GM21786 (cell line): Measurements from ENCODE around the gene NAALADL2.

ENCODE experiments used
- ATAC-seq: cut with Tn5 transposase; IDR thresholded peaks from one replicate; pipeline ENCODE4 v1.9.1; 2021; ENCODE audit not compliant: unreplicated experiment

The NAALADL2 gene

DNA sequence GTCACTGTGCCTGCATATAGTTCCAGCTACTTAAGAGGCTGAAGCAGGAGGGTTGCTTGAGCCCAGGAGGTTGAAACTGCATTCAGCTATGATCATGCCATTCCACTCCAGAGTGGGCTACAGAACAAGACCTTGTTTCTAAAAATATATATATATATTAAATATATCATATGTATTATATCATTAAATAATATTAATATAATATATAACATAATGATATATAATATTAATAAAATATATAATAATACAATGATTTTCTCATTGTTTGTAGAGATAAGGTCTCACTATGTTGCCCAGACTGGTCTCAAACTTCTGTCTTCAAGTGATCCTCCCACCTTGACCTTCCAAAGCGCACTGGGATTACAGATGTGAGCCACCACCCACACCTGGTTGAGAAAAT is 101.8 kb downstream of the NAALADL2 start:
- ATAC-seq = no peak

DNA sequence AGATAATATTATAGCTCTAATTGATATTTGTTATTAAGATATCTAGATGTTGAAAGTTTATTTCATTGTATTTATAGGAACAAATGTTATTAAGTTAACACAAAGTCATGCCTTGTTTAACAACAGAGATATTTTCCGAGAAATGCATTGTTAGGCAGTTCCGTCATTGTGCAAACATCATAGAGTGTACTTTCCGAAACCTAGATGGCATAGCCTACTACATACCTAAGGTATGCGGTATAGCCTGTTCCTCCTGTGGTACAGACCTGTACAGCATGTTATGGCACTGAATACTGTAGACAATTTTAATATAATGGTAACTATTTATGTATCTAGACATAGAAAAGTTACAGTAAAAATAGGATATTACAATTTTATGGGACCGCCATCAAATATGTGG is 114.3 kb downstream of the NAALADL2 start:
- no peak for ATAC-seq

DNA sequence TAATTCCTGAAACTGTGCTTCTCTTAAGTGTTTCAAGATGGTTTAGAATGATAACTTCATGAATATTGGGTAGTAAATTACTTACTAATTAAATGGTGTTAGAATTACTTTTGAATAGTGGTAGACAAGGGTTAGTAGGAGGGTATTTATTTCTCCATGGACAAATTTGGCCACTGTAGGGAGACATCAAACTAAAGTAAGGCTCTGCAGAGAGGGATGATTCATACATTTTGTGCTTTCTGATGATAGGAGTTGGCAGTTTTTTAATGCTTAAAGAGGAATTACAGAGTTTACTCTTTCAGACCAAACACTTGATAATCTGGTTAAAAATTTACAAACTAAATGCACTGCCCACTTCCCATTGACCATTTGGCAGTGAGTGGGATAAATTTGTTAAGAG is 127.6 kb downstream of the NAALADL2 start:
- ATAC-seq = no peak

DNA sequence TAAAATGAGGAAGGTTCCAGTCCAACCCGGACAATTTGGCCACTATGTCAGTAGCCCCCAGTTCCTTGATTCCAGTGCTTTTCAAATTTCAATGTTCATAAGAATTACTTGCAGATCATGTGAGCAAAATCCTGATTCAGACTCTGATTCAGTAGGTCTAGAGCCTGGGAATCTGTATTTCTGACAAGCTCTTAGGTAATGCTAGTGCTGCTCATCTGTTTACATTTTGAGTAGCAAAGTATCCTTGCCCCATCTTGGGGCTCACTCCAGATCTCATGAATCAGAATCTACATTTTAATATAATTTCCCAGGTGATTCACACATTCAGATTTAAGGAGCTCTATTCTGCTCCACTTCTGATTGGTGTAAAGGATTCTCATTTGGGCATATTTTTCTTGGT is 142.0 kb downstream of the NAALADL2 start:
- no peak for ATAC-seq

DNA sequence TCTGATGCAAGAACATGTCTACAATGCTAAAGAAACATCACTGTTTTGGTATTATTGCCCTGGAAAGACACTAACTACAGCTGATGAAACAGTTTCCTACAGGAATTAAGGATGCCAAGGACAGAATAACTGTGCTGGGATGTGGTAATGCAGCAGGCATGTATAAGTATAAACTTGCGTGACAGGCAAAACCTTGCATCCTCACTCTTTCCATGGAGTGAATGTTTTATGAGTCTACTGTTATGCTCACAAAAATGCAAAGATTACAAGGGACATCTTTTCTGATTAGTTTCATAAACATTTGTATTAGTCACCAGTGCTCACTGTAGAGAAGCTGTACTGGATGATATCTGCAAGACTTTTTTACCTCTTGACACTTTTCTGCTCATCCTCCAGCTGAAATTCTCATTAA is 143.6 kb downstream of the NAALADL2 start:
- no peak for ATAC-seq

DNA sequence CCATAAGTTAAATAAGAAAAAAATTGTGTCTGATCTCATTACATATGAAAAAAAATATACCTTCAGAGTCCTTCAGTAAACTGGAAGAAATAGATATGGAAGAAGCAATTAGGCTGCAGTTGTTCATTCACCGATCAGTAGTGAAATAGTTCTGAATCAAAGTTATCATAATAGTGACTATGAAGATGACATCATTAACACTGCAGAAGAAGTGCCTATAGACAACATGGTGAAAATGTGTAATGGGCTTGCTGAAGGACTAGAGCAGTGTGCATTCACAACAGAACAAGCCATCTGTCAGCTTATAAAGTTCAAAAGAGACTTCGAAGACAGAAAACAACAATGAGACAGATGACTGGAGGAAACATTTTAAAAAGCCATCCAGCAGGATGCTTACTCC is 144.5 kb downstream of the NAALADL2 start:
- ATAC-seq = no peak

DNA sequence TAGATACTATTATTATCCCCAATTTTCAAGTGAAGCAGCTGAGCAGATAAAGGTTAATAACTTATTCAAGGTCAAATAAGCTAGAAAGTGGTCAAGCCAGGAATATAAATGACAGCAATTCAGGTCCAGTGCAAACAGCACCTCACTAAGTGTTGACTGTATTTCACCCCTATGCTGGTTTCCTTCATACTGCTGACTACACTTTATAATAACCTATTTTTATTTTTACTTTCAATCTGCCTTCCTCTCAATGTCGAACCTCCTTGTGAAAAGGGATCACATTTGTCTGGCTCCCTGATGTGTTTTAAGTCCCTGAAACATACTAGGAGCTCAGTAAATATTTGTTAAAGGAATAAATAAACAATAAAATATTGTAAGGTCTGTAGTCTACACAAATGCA is 146.1 kb downstream of the NAALADL2 start:
- no peak for ATAC-seq

DNA sequence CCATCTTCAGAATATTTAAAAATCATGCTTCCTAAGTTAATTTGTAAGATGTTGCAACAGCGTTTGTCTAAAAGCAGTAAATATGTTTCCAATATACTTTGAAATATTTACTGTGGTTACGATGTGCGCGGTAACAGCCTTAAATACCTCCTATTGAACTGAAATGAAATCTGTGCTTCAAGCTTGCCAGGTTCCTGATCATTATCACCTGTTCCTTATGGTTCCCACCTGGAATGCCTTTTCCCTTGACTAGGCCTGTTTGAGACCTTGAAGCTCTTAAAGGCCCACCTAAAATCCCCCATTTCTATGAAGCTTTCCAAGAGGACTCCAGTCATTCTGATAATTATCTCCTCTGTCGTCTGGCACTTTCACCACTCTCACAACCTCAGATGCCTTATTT is 146.7 kb downstream of the NAALADL2 start:
- ATAC-seq = no peak

DNA sequence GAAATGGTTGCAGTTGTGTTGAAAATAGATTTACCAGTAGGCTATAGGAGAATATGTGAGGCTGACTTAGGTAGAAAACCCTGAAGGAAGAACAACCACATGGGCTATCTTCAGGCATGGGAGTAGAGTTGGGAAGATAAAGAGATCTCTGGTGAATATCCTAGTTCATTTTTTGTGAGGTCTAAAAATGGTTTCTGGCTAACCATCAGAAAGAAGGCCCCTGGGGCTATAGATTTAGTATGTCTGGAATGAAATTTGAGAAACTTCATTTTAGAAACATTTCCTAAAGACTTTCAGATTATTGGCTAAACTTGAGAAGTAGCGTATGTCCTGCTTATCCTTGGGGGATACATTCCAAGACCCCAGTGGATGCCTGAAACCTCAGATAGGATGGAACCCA is 148.2 kb downstream of the NAALADL2 start:
- ATAC-seq = no peak

DNA sequence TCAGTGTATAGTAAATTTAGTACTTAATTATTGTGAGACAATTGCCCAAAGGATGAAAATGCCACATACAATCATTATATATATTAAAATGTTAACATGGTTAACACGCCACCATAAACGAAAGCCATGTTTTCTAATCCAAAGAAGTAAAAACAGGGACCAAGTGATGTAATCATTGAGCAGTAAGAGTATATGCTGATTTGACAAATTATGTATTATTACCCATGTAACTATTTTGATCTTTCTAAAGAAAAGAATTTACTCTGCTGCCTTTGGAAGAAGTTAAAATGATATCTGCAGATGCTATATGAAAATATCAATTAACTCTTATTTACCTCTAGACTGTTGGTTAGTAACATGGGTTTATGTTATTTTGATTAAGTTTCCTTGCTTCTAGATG is 150.2 kb downstream of the NAALADL2 start:
- no peak for ATAC-seq

DNA sequence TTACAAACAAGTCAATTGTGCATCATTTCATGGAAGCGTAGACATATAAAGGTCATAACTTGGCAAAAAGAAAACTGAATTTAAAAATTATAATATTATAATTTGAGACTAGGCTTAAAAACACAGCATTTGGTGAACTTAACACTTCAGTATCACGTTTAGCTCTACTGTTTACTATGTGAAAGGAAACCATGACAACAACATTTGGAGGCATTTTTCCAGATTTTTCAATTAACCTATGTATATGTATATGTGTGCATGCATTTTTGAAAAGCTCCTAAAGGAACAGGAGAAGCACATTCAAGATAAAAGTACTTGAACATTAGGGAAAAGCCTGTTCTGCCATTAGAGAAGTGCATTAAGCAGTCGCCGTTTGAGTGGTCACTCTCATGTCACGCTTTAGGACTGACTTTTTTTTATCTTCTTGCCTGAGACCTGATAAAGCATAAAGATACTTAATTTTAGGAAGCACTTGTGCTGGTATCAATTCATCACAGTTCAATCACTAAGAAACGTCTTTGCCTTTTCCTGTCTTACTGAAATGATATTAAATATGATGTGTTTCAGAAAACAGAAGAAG is 156.0 kb downstream of the NAALADL2 start:
- no peak for ATAC-seq

DNA sequence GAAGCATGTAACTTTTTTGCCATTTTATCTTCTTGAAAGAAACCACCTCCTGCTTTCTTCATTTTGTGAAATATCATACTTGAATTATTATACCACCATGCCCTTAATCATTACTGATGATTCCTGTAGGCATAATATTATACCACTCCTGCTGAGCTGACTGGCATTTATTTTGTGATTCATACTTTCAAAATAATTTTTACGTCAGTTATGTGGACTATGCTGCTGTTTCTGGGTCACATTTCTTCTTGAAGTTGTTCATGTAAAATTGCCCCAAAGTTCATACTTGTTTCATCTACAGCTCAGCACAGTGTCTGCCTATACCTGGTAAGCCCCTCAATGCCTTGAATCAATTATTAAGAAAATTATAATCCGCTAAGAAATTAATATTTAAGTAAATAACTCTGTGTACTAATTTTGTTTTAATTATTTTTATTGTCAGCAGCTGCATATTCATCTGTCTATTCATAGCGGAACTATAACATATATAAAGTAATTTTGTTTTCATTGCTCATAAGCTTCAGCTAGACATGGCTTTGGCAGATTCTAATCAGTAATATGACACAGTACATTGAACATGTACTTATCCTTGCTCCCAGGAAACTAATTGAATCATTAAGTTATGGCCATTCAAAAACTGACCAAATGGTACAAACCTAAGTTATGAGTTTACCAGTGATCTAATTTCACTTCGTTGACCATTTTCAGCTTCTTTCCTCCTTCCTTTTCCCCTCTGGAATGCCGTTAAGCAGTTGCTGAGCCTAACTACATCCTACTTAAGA is 160.0 kb downstream of the NAALADL2 start:
- ATAC-seq = no peak

DNA sequence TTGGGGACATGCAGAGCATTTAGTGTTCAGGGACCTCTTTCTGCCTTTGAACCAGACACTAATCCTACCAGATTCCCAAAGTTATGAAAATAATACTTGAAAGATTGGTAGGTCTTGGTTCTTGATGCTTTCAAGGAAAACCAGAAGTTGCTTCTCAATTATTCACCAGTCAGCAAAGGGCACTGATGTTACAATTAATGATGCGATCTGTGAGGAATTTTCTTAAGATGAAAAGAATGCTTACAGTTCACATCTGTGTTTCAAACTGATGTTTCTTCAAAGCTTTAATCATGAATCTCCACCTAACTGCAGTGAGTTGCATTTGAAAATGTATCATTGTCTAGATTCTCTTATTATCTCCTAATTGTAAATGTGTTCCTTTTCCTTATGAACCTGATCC is 161.0 kb downstream of the NAALADL2 start:
- no peak for ATAC-seq

DNA sequence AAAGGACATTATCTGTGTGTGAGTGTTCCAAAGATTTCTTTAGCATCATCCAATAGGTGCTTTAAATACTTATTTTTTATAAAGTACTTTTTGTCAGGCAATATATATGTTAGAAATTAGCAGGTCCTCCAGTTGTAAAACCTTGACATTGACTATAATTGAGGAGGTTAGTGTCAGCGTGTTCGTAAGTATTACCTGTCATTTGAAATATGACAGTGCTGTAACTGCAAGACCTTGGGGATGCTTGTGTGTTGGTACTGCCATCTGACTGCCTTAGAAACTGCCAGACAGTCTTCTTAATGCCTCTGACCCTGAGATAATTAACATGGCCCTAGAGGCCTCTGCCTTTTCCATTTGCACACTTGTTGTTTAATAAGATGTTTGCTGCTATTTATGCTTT is 170.7 kb downstream of the NAALADL2 start:
- no peak for ATAC-seq

DNA sequence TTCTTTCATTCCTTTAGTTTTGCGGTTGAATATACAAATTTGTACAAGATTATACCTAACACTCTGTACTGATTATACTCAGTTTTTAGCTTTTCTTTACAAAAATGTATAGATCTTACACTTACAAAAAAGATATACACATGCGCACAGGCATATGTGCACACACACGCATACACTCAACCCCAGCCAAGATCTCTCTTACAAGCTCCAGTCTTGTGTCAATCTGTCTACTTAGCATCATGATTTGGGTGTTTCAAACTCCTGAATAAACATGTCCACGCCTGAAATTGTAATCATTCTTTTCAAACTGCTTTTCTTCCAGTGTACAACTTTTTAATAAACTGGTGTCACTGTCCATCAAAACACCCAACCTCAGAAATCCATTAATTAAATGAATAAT is 180.7 kb downstream of the NAALADL2 start:
- no peak for ATAC-seq

DNA sequence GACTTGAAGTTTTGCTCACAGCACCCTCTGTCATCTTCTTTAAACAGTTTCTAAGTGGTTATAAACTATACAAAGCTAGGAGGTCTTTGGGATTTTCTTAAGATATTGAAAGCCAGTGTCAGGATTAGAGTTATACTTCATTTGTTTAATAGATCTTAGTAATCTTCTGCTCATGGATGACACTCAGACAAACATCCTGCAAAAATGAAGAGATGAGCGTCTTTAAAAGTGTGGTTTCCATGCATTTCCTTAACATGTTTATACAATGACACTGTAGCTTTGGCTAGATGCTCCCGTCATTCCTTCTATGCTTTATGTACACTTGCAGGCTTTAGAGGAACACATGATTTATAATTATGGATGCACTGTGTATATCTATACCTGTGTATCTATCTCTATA is 182.2 kb downstream of the NAALADL2 start:
- no peak for ATAC-seq

DNA sequence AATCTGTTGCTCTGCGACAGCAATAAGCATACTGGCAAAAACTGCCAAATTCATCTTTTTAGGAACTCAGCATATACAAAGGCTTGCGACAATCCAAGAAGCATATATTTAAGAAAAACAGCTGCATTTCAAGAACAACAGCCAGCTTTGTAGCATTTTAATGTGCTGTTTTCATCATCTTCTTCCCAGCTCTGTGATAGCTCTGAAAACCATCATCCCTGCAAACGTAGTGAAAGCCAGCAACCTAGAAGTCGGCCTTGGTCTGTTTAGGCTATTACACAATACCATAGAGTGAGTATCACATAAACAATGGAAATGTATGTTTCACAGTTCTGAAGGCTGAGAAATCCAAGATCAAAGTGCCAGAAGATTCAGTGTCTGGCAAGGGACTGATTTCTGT is 187.5 kb downstream of the NAALADL2 start:
- no peak for ATAC-seq

DNA sequence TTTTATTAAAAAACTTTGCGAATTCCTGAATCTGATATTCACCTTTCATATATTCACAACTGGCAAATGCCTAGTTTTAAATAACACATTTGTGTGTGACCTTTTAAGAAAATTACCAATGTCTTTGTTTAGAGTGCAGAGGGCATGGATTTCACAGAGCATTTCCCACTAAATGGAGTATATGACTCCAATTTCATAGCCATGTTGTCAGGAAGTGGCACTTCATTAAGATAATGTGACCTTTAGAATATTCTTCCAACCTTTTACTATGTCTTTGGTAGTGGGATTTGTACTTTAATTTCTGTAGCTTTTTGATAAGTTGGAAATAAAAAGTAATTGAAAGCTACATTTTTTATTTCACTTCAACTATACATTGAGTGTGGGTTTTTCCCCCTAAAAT is 188.7 kb downstream of the NAALADL2 start:
- no peak for ATAC-seq

DNA sequence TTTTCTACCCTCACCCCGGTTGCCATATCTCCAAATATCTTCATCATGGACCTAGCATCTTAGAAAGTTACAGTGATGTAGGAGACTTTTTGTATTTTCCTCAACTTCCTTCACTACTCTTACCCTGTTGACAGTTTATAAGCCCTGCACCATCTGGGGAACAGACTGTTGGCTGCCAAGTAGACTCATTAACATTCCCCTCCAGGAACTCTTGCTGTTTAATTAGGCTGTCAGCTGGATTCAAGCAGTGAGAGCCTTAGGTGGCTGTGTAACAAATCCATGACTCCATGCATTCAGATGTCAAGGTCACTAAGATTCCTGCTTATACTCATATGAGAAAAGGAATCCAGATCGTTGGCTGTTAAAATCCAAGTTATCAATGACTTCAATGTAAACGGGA is 198.3 kb downstream of the NAALADL2 start:
- ATAC-seq = no peak

DNA sequence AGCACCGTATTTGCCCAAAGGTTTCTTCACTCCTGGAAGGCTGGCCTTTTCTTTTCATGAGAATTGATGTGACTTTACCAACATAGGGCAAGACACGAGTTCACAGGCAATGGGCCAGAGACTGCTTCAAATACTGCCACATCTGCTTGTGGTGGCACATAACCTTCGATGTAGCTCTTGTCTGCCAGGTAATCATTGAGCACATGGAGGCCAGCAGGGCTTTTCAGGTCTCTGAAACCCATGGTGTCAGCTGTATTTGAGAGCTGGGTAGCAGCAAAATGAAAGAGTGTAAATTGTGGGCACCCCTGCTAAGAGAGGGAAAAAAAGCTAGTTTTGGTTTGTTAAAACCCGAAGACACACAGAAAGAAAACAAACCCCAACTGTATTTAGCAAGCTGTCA is 200.7 kb downstream of the NAALADL2 start:
- no peak for ATAC-seq

DNA sequence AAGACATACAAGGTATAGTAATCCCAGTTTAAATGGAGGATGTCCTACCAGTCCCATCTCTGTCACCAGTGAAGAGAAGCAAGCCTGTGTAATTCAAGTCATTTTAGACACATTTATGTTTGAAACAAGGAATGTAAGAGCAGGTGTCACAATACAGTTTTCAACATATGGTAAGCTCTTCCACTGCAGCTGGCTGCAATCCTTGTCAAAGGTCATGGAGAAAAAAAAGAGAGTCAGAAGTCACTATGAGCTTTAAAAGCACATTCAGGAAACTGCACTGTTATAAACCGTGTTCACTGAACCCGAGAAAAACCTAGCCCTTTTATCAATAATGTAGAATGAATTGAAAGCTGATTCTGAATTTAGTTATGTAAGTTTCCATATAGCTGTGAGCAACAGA is 206.4 kb downstream of the NAALADL2 start:
- no peak for ATAC-seq

DNA sequence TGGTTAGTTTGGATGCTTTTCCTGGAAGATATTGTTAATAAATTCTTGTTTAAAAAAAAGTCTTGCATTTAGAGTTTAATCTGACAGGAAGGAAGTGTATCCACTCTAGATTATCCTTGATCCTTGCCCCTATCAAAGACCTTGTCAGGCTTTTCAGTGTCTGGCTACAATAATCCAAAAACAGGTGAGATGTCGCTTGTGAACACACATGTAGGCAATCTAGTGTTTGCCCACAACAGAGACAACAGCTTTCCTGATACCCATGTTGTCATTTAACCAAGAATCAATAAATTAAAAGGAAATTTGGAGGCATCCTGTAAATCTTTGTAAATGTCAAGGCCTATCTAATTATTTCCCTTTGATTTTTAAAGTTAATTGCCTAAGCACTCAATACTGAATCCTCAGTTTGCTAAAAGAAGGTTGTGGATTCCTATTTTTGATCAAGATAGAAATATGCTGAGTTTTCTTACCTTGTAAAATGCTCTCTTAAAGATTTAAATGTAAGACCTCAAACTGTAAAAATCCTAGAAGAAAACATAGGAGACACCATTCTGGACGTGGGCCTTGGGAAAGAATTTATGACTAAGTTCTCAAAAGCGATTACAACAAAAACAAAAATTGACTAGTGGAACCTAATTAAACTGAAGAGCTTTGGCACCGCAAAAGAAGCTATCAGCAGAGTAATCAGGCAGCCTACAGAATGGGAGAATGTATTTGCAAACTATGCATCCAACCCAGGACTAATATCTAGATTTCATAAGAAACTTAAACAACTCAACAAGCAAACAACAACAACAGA is 207.7 kb downstream of the NAALADL2 start:
- no peak for ATAC-seq
